ENCODE data around the gene SKAP2. TPM values are rescaled to one million over a fixed set of nuclear protein-coding genes. Genes with fewer than 3 reads are reported as not detected.

The SKAP2 gene
- total and polyA plus RNA-seq, 2 of the 4 experiments (the other 2 are of a cell fraction) = 5.7 to 7.4 TPM

GRCh38 chr7:26699766-26700165 is 164.6 kb downstream of the SKAP2 start:
- Histone ChIP-seq H3K18ac (ENCODE audit: low read depth, low read length) (no peak overlapping the region), H2BK15ac (ENCODE audit: low read depth, low read length) (no peak overlapping the region), H2BK5ac (ENCODE audit: low read depth, low read length, poor library complexity, severe bottlenecking) (no peak overlapping the region), H3K14ac (replicated peaks; ENCODE audit: low read depth, low read length) (no peak overlapping the region), H3K56ac (ENCODE audit: extremely low read depth, insufficient read depth, low read length) (no peak overlapping the region), H4K8ac (ENCODE audit: low read depth in 2 of 2, low read length in 2 of 2) (no peak overlapping the region), H3K23ac (ENCODE audit: low read depth, low read length) (no peak overlapping the region), H3K9me1 (ENCODE audit: insufficient read depth, low read length) (no peaks in the 10 kb centered on the region; the same call in 1 of the 2 replicates), H3K36me3 (ENCODE audit: control insufficient read depth, insufficient read depth, low read length) (no peaks in the 10 kb centered on the region), H3K9me3 (ENCODE audit: control insufficient read depth, insufficient read depth, low read length) (no peaks in the 10 kb centered on the region), H2AFZ (replicated peaks; ENCODE audit: low read length, poor library complexity) (no peak overlapping the region), H3K4me3 (ENCODE audit: insufficient read depth, low read depth, low read length) (no peak overlapping the region), H3K79me1 (ENCODE audit: low read depth in 1 of 2, low read length in 2 of 2) (no peaks in the 10 kb centered on the region), H2AK5ac (ENCODE audit: low read depth, low read length) (no peak overlapping the region), H3K27ac (ENCODE audit: insufficient read depth, low read length) (no peak overlapping the region), H3K4me1 (ENCODE audit: control insufficient read depth, insufficient read depth, low read length) (peaks cover 2% of the 10 kb centered on the region), H4K5ac (ENCODE audit: low read depth, low read length) (no peak overlapping the region), H2BK20ac (ENCODE audit: low read depth, low read length) (no peak overlapping the region), H3K27me3 (ENCODE audit: control insufficient read depth, insufficient read depth, low read length) (no peaks in the 10 kb centered on the region), H3K4me2 (ENCODE audit: low read depth, low read length) (no peak overlapping the region), H3K9ac (ENCODE audit: low read depth, low read length) (no peak overlapping the region), H2AK9ac (replicated peaks; ENCODE audit: low read depth, low read length, poor library complexity) (no peak overlapping the region), H3K4ac (ENCODE audit: low read depth, low read length) (no peak overlapping the region), H4K91ac (ENCODE audit: insufficient read depth, low read depth, low read length) (no peak overlapping the region), H2BK120ac (ENCODE audit: low read depth, low read length) (no peak overlapping the region), H4K20me1 (ENCODE audit: insufficient read depth, low read length) (no peaks in the 10 kb centered on the region)
- ATAC-seq (ENCODE audit: low read depth) (no peak), DNase-seq (no peak)
- in situ Hi-C loops (cut with MboI; ENCODE audit: low sequenced_read_pairs) = no loop called here
- no peak for TF ChIP-seq POLR2A (IDR thresholded peaks at IDR 0.05; ENCODE audit: low read depth, low read length)
- TF ChIP-seq FOS (IDR thresholded peaks at IDR 0.05; ENCODE audit: low read depth, low read length) = no peak
- no peak for TF ChIP-seq CHD1 (IDR thresholded peaks at IDR 0.05; ENCODE audit: low read depth, low read length)
- TF ChIP-seq MXI1 (IDR thresholded peaks at IDR 0.05; ENCODE audit: borderline replicate concordance, low read depth, low read length) = no peak
- TF ChIP-seq MAZ (IDR thresholded peaks at IDR 0.05; ENCODE audit: borderline replicate concordance, low read depth, low read length) = no peak
- no peak for TF ChIP-seq CTCF (conservative IDR thresholded peaks at IDR 0.05; ENCODE audit: low read depth, low read length)
- TF ChIP-seq NFE2L2 (IDR thresholded peaks at IDR 0.05; ENCODE audit: low read depth, low read length) = no peak
- TF ChIP-seq BHLHE40 (IDR thresholded peaks at IDR 0.05; ENCODE audit: low read depth, low read length) = no peak
- TF ChIP-seq RAD21 (IDR thresholded peaks at IDR 0.05; ENCODE audit: low read length) = no peak
- TF ChIP-seq RCOR1 (IDR thresholded peaks at IDR 0.05; ENCODE audit: insufficient replicate concordance, low read length) = no peak
- TF ChIP-seq USF2 (IDR thresholded peaks at IDR 0.05; ENCODE audit: low read depth, low read length) = no peak
- BruUV-seq (replicated peaks) = no TSS peak
- no CpG with 5 or more reads among the region's 1 CpG for WGBS, 2 experiments (ENCODE audit: extremely low coverage in 2 of 2, insufficient read length in 1 of 2)
- dilution Hi-C loops (cut with HindIII; ENCODE audit: low sequenced_read_pairs, unreplicated experiment) = no loop called here
- intact Hi-C loops (cut with micrococcal nuclease) = no loop called here
- ChIA-PET POLR2A (ENCODE audit: unreplicated experiment) (no interaction called here), CTCF (interaction anchor here (1.2 kb wide), 1 partner anchor 411 kb away, joined by 3 read pairs; no protein-coding TSS in a partner anchor)
